Endodermal cell (in vitro differentiated cells): ENCODE measurements around the gene ZBTB42. TPM values are rescaled to one million over a fixed set of nuclear protein-coding genes. Genes with fewer than 3 reads are reported as not detected.

Experiments used
- DNase-seq: peaks from one replicate; pipeline ENCODE4 v3.0.0-alpha.2; 2017
- H3K27ac ChIP-seq: 2 replicates; pipeline ENCODE4 v1.5.1; 2013; ENCODE audit warnings: mild to moderate bottlenecking, low read depth, low read length, moderate library complexity
- H3K27me3 ChIP-seq: 2 replicates; pipeline ENCODE4 v1.6.1; 2013; ENCODE audit warnings: mild to moderate bottlenecking, low read length, moderate library complexity; ENCODE audit not compliant: insufficient read depth, control insufficient read depth, poor library complexity, severe bottlenecking
- H3K36me3 ChIP-seq: 2 replicates; pipeline ENCODE4 v1.7.0; 2013; ENCODE audit warnings: mild to moderate bottlenecking, low read length, moderate library complexity; ENCODE audit not compliant: control insufficient read depth, insufficient read depth
- H3K4me1 ChIP-seq: one replicate; pipeline ENCODE4 v1.7.0; 2013; ENCODE audit warnings: low read length; ENCODE audit not compliant: control insufficient read depth, insufficient read depth
- H3K4me3 ChIP-seq: 2 replicates; pipeline ENCODE4 v1.5.1; 2013; ENCODE audit warnings: mild to moderate bottlenecking, low read length, moderate library complexity
- H3K9ac ChIP-seq: 2 replicates; pipeline ENCODE4 v1.6.1; 2013; ENCODE audit warnings: mild to moderate bottlenecking, low read length, moderate library complexity; ENCODE audit not compliant: poor library complexity, severe bottlenecking; ENCODE audit errors: extremely low read depth
- H3K9me3 ChIP-seq: 2 replicates; pipeline ENCODE4 v1.6.1; 2013; ENCODE audit warnings: mild to moderate bottlenecking, low read length, moderate library complexity; ENCODE audit not compliant: control insufficient read depth
- H3K27ac Mint-ChIP-seq: 2 replicates; pipeline ENCODE4 v1.8.0; 2020; ENCODE audit warnings: mixed read lengths
- H3K27me3 Mint-ChIP-seq: 2 replicates; pipeline ENCODE4 v1.8.0; 2021; ENCODE audit warnings: mild to moderate bottlenecking, mixed read lengths; ENCODE audit not compliant: insufficient read depth
- H3K36me3 Mint-ChIP-seq: 2 replicates; pipeline ENCODE4 v1.8.0; 2020; ENCODE audit warnings: low read depth, mixed read lengths
- H3K4me1 Mint-ChIP-seq: 2 replicates; pipeline ENCODE4 v1.8.0; 2020; ENCODE audit warnings: mixed read lengths
- H3K4me3 Mint-ChIP-seq: 2 replicates; pipeline ENCODE4 v1.8.0; 2020; ENCODE audit warnings: mild to moderate bottlenecking, moderate library complexity, mixed read lengths
- H3K9me3 Mint-ChIP-seq: 2 replicates; pipeline ENCODE4 v1.8.0; 2020; ENCODE audit warnings: mild to moderate bottlenecking, mixed read lengths
- CTCF ChIP-seq: fragments of 200-600 bp; sonication (generic); conservative IDR thresholded peaks from 2 replicates; pipeline ENCODE4 v1.5.0; 2021; ENCODE audit warnings: antibody characterized with exemption, mild to moderate bottlenecking
- WGBS, 2 experiments: methylation state at CpG; one replicate each; pipeline versions ENCODE4 v1.1.5 to v1.1.7; 2013; ENCODE audit warnings: missing lambda C conversion rate in 2 of 2, mixed read lengths in 1 of 2; ENCODE audit not compliant: insufficient coverage in 1 of 2, insufficient read length in 1 of 2; 5-methylcytosine and 5-hydroxymethylcytosine counted together
- total RNA-seq, 2 donors: library from RNA; stranded (reverse); fragmentation: NEBNext Ultra II Directional in 1 of 2; extraction: Animal tissue kit (Norgen Biotek cat#: 25700) in 1 of 2; gene quantifications; 2 replicates in 1 of 2; 3 replicates in 1 of 2; pipeline ENCODE4 v1.2.1, GENCODE V29; 2021

The ZBTB42 gene
- total RNA-seq, 2 donors from 2014 or later = 7.7 to 8.4 TPM

- 94 to 95% methylated on average over 18 to 36 of the region's 36 CpGs for WGBS, 2 experiments
- peaks cover 2% of the 10 kb centered on the region for H3K36me3 Mint-ChIP-seq
- H3K27ac Mint-ChIP-seq = no peak overlapping the region
- H3K9me3 ChIP-seq = no peaks in the 10 kb centered on the region
- H3K4me1 Mint-ChIP-seq = no peaks in the 10 kb centered on the region
- no peaks in the 10 kb centered on the region for H3K27me3 Mint-ChIP-seq
- no peak for DNase-seq
- H3K9me3 Mint-ChIP-seq = no peaks in the 10 kb centered on the region
- no peak for TF ChIP-seq CTCF
- H3K27me3 ChIP-seq = no peaks in the 10 kb centered on the region
- H3K4me1 ChIP-seq = no peaks in the 10 kb centered on the region
- no peak overlapping the region for H3K4me3 Mint-ChIP-seq
- peaks cover 7% of the 10 kb centered on the region for H3K36me3 ChIP-seq
- no peak overlapping the region for H3K4me3 ChIP-seq
- H3K9ac ChIP-seq = no peak overlapping the region
- H3K27ac ChIP-seq = no peak overlapping the region
Observed at GRCh38 chr14:104784846-104785707, 15.8 kb upstream of the ZBTB42 start.

GRCh38 chr14:104785708-104786080 lies 15.2 kb upstream of the ZBTB42 start:
- Histone ChIP-seq H3K4me1 (no peaks in the 10 kb centered on the region), H3K27ac (no peak overlapping the region), H3K4me3 (no peak overlapping the region), H3K27me3 (no peaks in the 10 kb centered on the region), H3K9ac (no peak overlapping the region), H3K9me3 (no peaks in the 10 kb centered on the region), H3K36me3 (peaks cover 8% of the 10 kb centered on the region)
- H3K9me3 Mint-ChIP-seq = no peaks in the 10 kb centered on the region
- no peak overlapping the region for H3K4me3 Mint-ChIP-seq
- no peak for TF ChIP-seq CTCF
- DNase-seq = no peak
- H3K36me3 Mint-ChIP-seq = peaks cover 2% of the 10 kb centered on the region
- no peaks in the 10 kb centered on the region for H3K4me1 Mint-ChIP-seq
- H3K27ac Mint-ChIP-seq = no peak overlapping the region
- no peaks in the 10 kb centered on the region for H3K27me3 Mint-ChIP-seq
- 98 to 100% methylated on average over 8 to 13 of the region's 13 CpGs for WGBS, 2 experiments

- Histone ChIP-seq H3K9me3 (no peaks in the 10 kb centered on the region), H3K27ac (no peak overlapping the region), H3K4me1 (no peaks in the 10 kb centered on the region), H3K4me3 (no peak overlapping the region), H3K9ac (no peak overlapping the region), H3K27me3 (no peaks in the 10 kb centered on the region), H3K36me3 (peaks cover 6% of the 10 kb centered on the region)
- DNase-seq = no peak
- no peak for TF ChIP-seq CTCF
- Mint-ChIP-seq H3K27ac (no peak overlapping the region), H3K4me3 (no peak overlapping the region), H3K9me3 (no peaks in the 10 kb centered on the region), H3K4me1 (no peaks in the 10 kb centered on the region), H3K36me3 (peaks cover 4% of the 10 kb centered on the region), H3K27me3 (no peaks in the 10 kb centered on the region)
- WGBS, 2 experiments = 92 to 95% methylated on average over 8 to 12 of the region's 14 CpGs
Observed at GRCh38 chr14:104786091-104786586, 14.8 kb upstream of the ZBTB42 start.
